SHP77 (cell line): ENCODE measurements around the gene CACNA1E.

ENCODE experiments used
- DNase-seq, 2 experiments: peaks; one replicate each; lab custom pipeline; 2025; lab: John Stamatoyannopoulos, UW

CACNA1E gene

GRCh38 chr1:181583598-181583997 is 100.3 kb downstream of the CACNA1E start:
- no peak for DNase-seq

- no peak for DNase-seq
Observed at GRCh38 chr1:181587870-181588438, 104.6 kb downstream of the CACNA1E start.

- DNase-seq, result no peak
Observed at GRCh38 chr1:181588631-181589030, 105.3 kb downstream of the CACNA1E start.

GRCh38 chr1:181592255-181592859 is 109.0 kb downstream of the CACNA1E start:
- no peak for DNase-seq

GRCh38 chr1:181593042-181593441 is 109.7 kb downstream of the CACNA1E start:
- no peak for DNase-seq

- no peak for DNase-seq
Observed at GRCh38 chr1:181594553-181594952, 111.2 kb downstream of the CACNA1E start.

- no peak for DNase-seq
Observed at GRCh38 chr1:181595234-181595633, 111.9 kb downstream of the CACNA1E start.

- no peak for DNase-seq
Observed at GRCh38 chr1:181601186-181601950, 118.1 kb downstream of the CACNA1E start.

- no peak for DNase-seq
Observed at GRCh38 chr1:181603735-181604410, 120.6 kb downstream of the CACNA1E start.

- DNase-seq, result no peak
Observed at GRCh38 chr1:181604482-181605249, 121.3 kb downstream of the CACNA1E start.

GRCh38 chr1:181607524-181607923 is 124.2 kb downstream of the CACNA1E start:
- no peak for DNase-seq

- DNase-seq, result no peak
Observed at GRCh38 chr1:181608386-181608785, 125.1 kb downstream of the CACNA1E start.

GRCh38 chr1:181608948-181609347 is 125.6 kb downstream of the CACNA1E start:
- DNase-seq, result no peak

- no peak for DNase-seq
Observed at GRCh38 chr1:181612100-181612499, 128.8 kb downstream of the CACNA1E start.

- DNase-seq, result no peak
Observed at GRCh38 chr1:181618559-181618958, 135.2 kb downstream of the CACNA1E start.

GRCh38 chr1:181620183-181620582 is 136.9 kb downstream of the CACNA1E start:
- no peak for DNase-seq

GRCh38 chr1:181623850-181624249 is 140.5 kb downstream of the CACNA1E start:
- no peak for DNase-seq

- no peak for DNase-seq
Observed at GRCh38 chr1:181626279-181626938, 143.1 kb downstream of the CACNA1E start.

- DNase-seq, result no peak
Observed at GRCh38 chr1:181630398-181630797, 147.1 kb downstream of the CACNA1E start.

GRCh38 chr1:181630838-181631237 is 147.5 kb downstream of the CACNA1E start:
- DNase-seq, result no peak

- no peak for DNase-seq
Observed at GRCh38 chr1:181632492-181632891, 149.2 kb downstream of the CACNA1E start.
